Fibroblast of the aortic adventitia (primary cell): ENCODE results near the gene BAZ1B. TPM values are rescaled to one million over a fixed set of nuclear protein-coding genes. Genes with fewer than 3 reads are reported as not detected.
"Not testable (repeated sequence)": the region's sequence is repeated elsewhere in the genome, so short reads cannot be mapped to it uniquely, and the experiment has no call there.

Experiments
- DNase-seq: peaks from one replicate; pipeline ENCODE4 v3.0.0-alpha.2; 2010; ENCODE audit warnings: low read depth
- H3K4me3 ChIP-seq: 2 replicates; pipeline ENCODE4 v1.5.1; 2011; ENCODE audit warnings: low read depth, mild to moderate bottlenecking, control low read depth, low read length, moderate library complexity
- CTCF ChIP-seq: IDR thresholded peaks from 2 replicates; pipeline ENCODE4 v1.5.1; 2011; ENCODE audit warnings: mild to moderate bottlenecking, low read length, control low read depth, inconsistent platforms; ENCODE audit not compliant: insufficient read depth
- total RNA-seq: library from RNA; depleted of rRNA; stranded (reverse); fragments of >200 nt; gene quantifications from 2 replicates; pipeline ENCODE4 v1.2.3, GENCODE V29; 2012; ENCODE audit warnings: low replicate concordance

BAZ1B gene
- total RNA-seq, 1 donor, result 75.6 TPM

- TF ChIP-seq CTCF, result no peak
- no peak for DNase-seq
- no peak overlapping the region for H3K4me3 ChIP-seq
Measured at GRCh38 chr7:73432676-73433075, 89.4 kb downstream of the BAZ1B start.

DNA sequence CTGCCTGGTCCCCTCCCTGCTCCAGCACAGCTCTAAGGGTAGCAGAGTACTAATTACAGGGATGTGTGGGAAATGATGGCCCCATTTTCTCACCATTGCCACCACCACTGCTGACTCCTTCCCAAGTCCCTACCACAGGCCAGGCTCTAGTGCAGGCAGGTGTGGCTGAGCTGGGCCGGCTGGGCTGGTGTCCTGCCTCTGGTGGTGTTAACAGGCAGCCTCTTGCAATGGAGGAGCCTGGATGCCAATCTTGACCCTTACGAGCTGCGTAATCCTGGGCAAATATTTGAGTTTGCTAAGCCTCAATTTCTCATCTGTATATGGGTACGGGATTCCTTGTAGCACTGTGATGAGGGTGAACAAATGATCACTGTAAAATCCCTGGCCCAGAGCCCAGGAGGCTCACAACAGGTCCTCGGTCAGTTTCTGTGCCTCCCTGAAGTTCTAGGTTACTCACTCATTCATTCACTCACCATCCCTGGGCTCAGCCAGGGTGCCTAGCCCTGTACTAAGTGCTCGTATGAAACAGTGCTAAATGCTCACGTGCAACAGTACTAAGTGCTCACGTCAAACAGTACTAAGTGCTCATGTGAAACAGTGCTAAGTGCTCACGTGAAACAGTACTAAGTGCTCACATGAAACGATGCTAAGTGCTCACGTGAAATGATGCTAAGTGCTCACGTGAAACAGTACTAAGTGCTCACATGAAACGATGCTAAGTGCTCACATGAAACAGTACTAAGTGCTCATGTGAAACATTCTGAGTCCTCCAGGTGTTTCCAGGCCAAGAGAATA lies 90.9 kb downstream of the BAZ1B start:
- no peak for TF ChIP-seq CTCF
- DNase-seq, result no peak
- H3K4me3 ChIP-seq, result no peak overlapping the region

DNA sequence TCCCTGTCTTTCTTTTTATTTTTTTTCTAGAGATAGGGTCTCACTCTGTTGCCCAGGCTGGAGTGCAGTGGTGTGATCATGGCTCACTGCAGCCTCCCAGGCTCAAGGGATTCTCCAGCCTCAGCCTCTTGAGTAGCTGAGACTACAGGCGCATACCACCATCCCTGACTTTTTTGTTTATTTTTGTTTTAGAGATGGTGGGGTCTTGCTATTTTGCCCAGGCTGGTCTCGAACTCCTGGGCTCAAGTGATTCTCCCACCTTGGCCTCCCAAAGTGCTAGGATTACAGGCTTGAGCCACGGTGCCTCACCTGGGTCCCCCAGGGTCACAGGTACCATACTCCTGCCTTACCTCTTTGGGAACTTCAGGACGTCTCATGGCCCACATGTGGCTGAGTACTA lies 91.6 kb downstream of the BAZ1B start:
- H3K4me3 ChIP-seq, DNase-seq: not testable (repeated sequence)

DNA sequence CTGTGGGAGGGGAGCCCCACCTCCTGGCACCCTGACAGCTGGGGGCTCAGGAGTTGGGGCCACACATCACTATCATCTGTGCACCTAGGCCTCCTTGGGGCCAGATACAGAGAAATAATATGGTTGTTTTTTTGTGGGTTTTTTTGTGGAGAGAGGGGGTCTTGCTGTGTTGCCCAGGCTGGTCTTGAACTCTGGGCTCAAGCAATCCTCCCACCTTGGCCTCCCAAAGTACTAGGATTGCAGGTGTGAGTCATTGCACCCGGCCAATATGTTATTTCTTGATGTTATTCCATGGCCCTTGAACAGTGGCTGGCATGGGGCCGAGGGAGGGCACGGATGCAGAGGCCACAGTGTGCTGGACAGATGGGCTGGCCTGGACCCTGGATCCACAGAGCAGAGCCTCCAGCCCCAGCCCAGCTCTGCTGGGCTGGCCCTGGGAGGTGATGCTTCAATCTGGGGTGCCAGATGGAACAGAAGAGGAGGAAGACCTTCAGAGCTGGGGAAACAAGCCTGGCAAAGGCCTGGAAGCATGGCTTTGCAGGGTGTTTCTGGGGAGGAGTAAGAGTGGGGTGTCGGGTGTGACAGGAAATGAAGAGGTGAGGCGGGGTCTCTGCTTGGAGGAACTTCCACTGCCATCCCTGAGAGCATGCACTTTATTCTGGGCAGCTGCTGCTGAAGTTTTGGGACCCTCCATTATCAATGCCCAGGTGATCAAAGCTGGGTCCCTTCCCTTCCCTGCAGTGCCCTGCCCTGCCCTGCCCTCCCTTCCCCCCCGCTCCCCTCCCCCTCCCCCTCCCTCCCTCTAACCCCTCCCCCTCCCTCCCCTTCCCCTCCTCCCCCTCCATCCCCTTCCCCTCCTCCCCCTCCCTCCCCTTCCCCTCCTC lies 92.2 kb downstream of the BAZ1B start:
- no peak for DNase-seq
- H3K4me3 ChIP-seq, result no peak overlapping the region
- no peak for TF ChIP-seq CTCF

DNA sequence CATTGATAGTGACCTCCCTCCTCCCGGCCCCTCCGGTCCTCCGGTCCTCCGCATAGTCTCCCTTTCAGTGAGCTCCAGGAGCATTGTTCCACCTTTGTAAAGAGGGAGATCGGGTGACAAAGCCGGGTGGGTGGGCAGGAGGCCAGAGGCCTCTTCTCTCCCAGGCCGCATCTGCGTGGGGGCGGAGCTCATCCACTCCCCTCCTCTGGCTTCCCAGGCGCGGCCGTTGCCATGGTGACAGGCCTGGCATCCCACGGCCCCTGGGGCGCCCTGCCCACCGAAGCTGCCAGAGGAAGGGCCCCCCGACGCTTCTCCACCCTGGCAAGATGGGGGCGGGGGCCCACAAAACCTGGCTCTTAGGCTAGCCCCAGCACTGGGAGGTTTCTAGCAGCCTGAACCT lies 92.9 kb downstream of the BAZ1B start:
- TF ChIP-seq CTCF, result no peak
- no peak for DNase-seq

DNA sequence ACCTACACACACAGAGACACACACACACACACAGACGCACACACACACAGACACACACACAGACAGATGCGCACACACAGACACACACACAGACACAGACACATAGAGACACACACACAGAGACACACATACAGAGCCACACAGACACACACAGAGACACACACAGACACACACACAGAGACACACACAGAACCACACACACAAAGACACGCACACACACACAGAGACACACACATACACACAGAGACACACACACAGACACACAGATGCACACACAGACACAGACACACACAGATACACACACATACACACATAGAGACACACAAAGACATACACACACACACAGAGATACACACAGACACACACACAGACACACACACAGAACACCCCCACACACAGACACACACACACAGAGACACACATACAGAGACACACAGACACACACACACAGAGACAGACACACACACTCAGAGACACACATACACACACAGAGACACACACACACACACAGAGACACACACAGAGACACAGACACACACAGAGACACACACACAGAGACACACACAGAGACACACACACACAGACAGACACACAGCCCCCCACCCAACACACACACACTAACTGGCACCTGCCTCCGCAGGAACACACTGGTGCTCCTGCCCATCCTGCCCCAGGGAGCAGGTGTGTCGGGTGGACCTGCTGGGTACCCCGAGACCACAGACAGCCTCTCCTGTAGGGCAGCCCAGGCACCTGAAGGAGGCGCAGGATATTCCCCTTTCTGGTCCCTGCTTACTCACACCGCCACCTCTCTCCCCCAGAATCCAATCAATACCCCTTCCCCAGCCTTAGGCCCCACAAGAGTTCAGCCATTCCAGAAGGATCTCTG lies 93.9 kb downstream of the BAZ1B start:
- H3K4me3 ChIP-seq, result no peak overlapping the region
- TF ChIP-seq CTCF, result no peak
- no peak for DNase-seq

More for the DNA sequence above, 92.9 kb downstream of the BAZ1B start:
- H3K4me3 ChIP-seq, result no peak overlapping the region
